GM10266 (cell line): ENCODE measurements around the gene TMCO5A.
A peak's percentile ranks its signal among the peaks of the same experiment; 100 is the strongest.

Source experiments
- DNase-seq: peaks from one replicate; pipeline ENCODE4 v3.0.0; 2012; ENCODE audit errors: extremely low spot score
- TF ChIP-seq, protein P1 (sequence below): IDR thresholded peaks from 2 replicates; pipeline ENCODE4 v1.5.1; 2012; ENCODE audit warnings: mild to moderate bottlenecking, low read depth; ENCODE audit not compliant: control insufficient read depth, insufficient read depth; ENCODE audit errors: missing control alignments

The TMCO5A gene

DNA sequence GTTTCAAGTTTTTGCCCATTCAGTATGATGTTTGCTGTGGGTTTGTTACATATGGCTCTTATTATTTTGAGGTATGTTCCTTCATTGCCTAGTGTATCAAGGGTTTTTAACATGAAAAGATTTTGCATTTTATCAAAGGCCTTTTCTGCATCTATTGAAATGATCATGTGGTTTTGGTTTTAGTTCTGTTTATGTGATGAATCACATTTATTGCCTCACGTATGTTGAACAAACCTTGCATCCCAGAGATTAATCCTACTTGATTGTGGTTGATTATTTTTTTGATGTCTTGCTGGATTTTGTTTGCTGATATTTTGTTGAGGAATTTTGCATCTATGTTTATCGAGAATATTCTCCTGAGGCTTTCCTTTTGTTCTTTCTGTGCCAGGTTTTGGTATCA, 39.4 kb downstream of the TMCO5A start:
- TF ChIP-seq, protein P1, sequence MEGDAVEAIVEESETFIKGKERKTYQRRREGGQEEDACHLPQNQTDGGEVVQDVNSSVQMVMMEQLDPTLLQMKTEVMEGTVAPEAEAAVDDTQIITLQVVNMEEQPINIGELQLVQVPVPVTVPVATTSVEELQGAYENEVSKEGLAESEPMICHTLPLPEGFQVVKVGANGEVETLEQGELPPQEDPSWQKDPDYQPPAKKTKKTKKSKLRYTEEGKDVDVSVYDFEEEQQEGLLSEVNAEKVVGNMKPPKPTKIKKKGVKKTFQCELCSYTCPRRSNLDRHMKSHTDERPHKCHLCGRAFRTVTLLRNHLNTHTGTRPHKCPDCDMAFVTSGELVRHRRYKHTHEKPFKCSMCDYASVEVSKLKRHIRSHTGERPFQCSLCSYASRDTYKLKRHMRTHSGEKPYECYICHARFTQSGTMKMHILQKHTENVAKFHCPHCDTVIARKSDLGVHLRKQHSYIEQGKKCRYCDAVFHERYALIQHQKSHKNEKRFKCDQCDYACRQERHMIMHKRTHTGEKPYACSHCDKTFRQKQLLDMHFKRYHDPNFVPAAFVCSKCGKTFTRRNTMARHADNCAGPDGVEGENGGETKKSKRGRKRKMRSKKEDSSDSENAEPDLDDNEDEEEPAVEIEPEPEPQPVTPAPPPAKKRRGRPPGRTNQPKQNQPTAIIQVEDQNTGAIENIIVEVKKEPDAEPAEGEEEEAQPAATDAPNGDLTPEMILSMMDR = no peak
- DNase-seq = no peak

DNA sequence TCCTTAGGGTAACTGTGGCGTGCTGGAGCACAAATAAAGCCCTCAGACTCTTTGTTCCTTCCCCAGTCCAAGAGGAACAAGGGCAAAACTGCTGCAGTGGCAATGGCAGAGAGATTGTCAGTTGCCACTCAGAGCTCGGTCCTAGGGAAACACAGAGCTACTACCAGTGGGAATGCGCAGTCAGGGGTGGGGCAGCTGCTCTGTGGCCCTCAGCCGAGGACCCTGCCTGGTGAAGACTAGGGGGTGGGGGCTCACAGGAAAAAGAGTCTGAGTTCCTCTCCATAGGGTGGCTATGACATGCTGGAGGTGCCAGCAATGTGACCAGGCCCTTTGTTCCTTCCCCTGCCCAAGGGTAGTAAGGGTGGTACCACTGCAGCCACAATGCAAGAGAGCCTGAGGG, 43.8 kb downstream of the TMCO5A start:
- no peak for DNase-seq
- TF ChIP-seq, protein P1 = no peak

DNA sequence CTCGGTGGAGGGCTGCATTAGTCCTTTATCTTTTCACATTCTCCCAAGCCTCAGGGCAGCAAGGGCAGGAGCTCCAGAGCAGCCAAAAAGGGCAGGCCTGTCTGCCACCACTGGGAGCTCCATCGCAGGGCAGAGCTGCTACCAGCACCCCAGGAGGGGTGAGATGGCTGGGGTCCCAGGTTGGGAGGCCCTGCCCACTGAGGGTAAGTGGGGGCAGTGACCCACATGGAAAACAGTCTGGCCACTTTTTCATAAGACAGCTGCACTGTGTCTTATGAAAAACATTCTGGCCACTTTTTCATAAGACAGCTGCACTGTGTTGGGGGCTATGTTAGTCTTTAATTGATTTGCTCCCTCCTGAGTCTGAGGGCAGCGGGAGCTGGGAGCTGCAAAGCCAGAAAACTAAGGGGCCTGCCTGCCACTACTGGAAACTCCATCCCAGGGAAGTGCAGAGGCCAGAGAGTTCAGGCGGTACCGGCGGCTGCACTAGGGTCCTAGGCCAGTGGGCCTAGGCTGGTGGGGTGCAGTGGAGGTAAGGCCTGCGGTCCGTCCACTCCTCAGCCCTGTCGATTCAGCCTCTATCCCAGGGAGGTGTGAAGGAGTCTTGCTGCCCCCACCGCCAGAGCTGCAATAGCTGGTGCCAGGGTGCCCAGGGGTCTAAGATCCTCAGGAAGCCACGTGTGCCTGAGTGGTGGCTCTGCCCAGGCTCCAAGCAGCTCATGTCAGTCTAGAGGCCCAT, 45.4 kb downstream of the TMCO5A start:
- TF ChIP-seq, protein P1 = no peak
- DNase-seq = no peak

DNA sequence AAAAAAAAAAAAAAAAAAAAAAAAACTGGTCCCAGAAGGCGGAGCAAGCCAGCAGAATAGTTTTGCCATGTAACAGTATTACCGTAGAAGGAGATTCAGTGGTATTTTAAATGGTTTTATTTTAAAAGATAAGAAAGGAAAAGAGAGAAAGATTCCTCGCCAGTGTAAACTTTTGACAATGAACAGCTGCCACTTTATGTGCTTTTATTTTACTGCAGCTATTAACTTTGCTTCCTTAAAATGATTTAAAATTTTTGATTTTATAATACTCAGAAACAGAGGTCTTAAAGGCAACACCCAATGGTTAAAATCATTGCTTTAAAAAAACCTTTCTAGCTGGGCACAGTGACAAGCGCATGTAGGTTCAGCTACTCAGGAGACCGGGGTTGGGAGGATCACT, 46.8 kb downstream of the TMCO5A start:
- TF ChIP-seq, protein P1 = no peak
- no peak for DNase-seq

DNA sequence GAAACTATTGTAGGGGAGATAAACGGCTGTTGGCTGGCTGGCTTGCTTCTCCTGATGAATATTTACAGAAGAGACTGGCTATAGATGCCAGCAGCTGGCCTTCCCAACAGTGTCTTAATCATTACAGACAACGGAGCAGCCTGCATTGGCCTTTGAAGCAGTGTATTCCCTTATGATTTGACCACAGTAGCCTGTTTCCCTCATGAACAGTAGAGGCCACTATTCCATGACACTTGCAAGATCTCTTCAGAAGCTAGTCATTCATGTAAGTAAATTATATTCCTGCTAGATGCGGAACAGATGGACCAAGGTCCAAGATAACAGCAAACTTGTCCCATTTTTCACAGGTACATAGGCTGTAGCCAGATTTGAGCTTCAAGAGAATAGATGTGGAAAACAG, 47.3 kb downstream of the TMCO5A start:
- TF ChIP-seq, protein P1 = peak; percentile 20
- no peak for DNase-seq

DNA sequence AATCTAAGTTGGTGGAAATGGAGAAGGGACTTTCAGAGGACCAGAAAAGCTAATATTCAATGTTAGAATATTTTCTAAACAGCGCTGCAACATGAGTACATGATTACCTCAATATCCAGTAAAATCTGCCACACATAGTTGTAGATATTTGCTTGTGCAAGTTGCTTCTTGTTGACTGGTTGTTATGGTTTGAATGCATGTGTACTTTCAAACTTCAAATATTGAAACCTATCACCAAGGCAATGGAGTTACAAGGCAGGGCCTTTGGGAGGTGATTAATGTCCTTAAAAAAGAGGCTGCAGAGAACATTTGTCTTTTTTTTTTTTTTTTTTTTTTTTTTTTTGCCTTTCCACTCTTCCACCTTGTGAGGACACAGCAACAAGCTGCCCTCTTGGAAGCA, 49.9 kb downstream of the TMCO5A start:
- TF ChIP-seq, protein P1 = no peak
- DNase-seq = no peak

DNA sequence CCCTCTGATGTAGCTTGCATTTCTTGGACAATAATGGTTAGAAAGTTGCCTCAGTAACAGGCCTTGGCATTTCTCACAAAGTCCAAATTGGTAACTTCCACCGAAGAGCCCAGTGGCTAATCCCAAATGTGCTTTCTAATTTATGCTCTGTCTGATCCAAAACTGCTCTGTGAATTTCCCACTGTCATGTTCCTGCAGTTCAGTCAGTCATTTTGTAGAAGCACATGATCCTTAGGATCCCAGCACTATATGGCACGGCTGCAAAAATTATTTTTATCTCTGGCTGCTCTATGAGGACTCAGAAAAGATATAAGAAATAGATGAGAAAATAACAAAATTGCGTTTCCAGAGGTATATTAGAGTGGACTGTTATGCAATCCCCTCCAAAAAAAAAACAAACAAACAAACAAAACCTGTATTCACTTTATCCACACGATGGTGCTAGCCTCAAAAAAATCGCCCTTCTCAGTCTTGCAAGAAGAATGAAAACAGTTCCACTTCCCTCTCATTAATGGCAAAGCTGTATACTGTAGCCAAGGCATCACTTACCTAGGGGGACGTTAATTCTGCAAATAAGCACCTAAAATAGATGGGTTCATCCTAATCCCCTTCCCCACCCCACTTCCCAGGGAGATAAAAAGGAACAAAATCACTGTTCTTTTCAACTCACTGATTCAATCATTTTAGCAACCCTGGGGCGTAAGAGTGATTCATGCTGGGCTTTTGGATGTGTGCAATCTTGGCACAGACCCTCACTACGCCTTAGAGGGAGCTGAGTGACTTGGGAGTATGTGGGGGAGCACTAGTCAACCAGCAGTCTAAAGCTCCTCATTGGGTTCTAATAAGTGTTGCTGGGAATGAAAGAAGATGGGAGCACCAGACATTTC, 61.3 kb downstream of the TMCO5A start:
- peak; percentile 29 for DNase-seq
- TF ChIP-seq, protein P1 = peak; percentile 49
